CD4-positive, alpha-beta T cell (primary cell): ENCODE data around the gene ANKLE1. TPM values are rescaled to one million over a fixed set of nuclear protein-coding genes. Genes with fewer than 3 reads are reported as not detected.
A peak's percentile ranks its signal among the peaks of the same experiment; 100 is the strongest.
"Not testable (repeated sequence)": the region's sequence is repeated elsewhere in the genome, so short reads cannot be mapped to it uniquely, and the experiment has no call there.

ENCODE experiments used
- ATAC-seq: fragments of 200-7000 bp; cut with Tn5 transposase; one replicate; pipeline ENCODE4 v1.10.0; 2022; ENCODE audit warnings: mild to moderate bottlenecking; ENCODE audit not compliant: poor library complexity
- CTCF ChIA-PET: fragments of 350-600 bp; sonication (Branson Sonifier 250); formaldehyde crosslinking; loops from one replicate; lab custom pipeline; 2021; ENCODE audit warnings: antibody characterized with exemption, inconsistent platforms; lab: Charles Lee
- POLR2A ChIA-PET: fragments of 350-600 bp; sonication (Branson Sonifier 250); formaldehyde crosslinking; loops from one replicate; lab custom pipeline; 2021; ENCODE audit warnings: antibody characterized with exemption, inconsistent platforms; lab: Charles Lee
- DNase-seq, 14 experiments: peaks; one replicate each; pipeline ENCODE4 v3.0.0-alpha.2; 2013 to 2020; ENCODE audit warnings: mixed read lengths in 2 of 14
- H3K27ac ChIP-seq, 2 donors: one replicate each; pipeline versions ENCODE4 v1.5.1 to v1.7.0; 2013; ENCODE audit warnings: low read length in 2 of 2, low read depth in 1 of 2, mild to moderate bottlenecking in 1 of 2
- H3K27me3 ChIP-seq, 2 experiments: 1 replicate in 1 of 2; 2 replicates in 1 of 2; pipeline versions ENCODE4 v1.6.1 to v1.7.0; 2013; ENCODE audit warnings: low read length in 2 of 2, control low read depth in 1 of 2, mild to moderate bottlenecking in 1 of 2, moderate library complexity in 1 of 2; ENCODE audit not compliant: insufficient read depth in 2 of 2, control insufficient read depth in 1 of 2
- H3K36me3 ChIP-seq: one replicate; pipeline ENCODE4 v1.6.1; 2013; ENCODE audit warnings: low read length, control low read depth; ENCODE audit not compliant: insufficient read depth
- H3K4me1 ChIP-seq: one replicate; pipeline ENCODE4 v1.6.1; 2013; ENCODE audit warnings: low read length, control low read depth; ENCODE audit not compliant: insufficient read depth
- H3K4me3 ChIP-seq: one replicate; pipeline ENCODE4 v1.5.1; 2013; ENCODE audit warnings: mild to moderate bottlenecking, low read length, moderate library complexity
- H3K9me3 ChIP-seq, 2 experiments: 1 replicate in 1 of 2; 2 replicates in 1 of 2; pipeline versions ENCODE4 v1.6.1 to v1.7.0; 2013; ENCODE audit warnings: low read length in 2 of 2, mild to moderate bottlenecking in 2 of 2, control low read depth in 1 of 2, moderate library complexity in 1 of 2; ENCODE audit not compliant: control insufficient read depth in 1 of 2, insufficient read depth in 1 of 2
- H3K27ac Mint-ChIP-seq: one replicate; pipeline ENCODE4 v1.8.0; 2020; ENCODE audit warnings: mixed read lengths
- H3K27me3 Mint-ChIP-seq: one replicate; pipeline ENCODE4 v1.8.0; 2021; ENCODE audit warnings: mixed read lengths
- H3K36me3 Mint-ChIP-seq: one replicate; pipeline ENCODE4 v1.8.0; 2021; ENCODE audit warnings: low read depth, mixed read lengths
- H3K4me1 Mint-ChIP-seq: one replicate; pipeline ENCODE4 v1.8.0; 2021; ENCODE audit warnings: low read depth, mixed read lengths
- H3K4me3 Mint-ChIP-seq: one replicate; pipeline ENCODE4 v1.8.0; 2020; ENCODE audit warnings: mild to moderate bottlenecking, mixed read lengths
- H3K9me3 Mint-ChIP-seq: one replicate; pipeline ENCODE4 v1.8.0; 2020; ENCODE audit warnings: mixed read lengths
- intact Hi-C, 2 experiments: fragments of 100-400 bp; cut with DNase I in 1 of 2; cut with micrococcal nuclease in 1 of 2; formaldehyde crosslinking; loops; one replicate each; pipeline versions ENCODE4 v1.15.1 to v1.9.0; 2023 to 2025; cut with DNase I, micrococcal nuclease
- total RNA-seq, 174 experiments: library from RNA in 2 of 174; stranded (reverse) in 2 of 174; gene quantifications; one replicate each; pipeline ENCODE4 v1.2.3 and lab custom pipeline; 2021 to 2026
- TF ChIP-seq, protein P1 (sequence below): fragments of 200-600 bp; IDR thresholded peaks from one replicate; pipeline ENCODE4 v1.8.0; 2022; ENCODE audit warnings: antibody characterized with exemption, mild to moderate bottlenecking

Gene ANKLE1
- total RNA-seq, 2 experiments from 2014 or later: 0.85 to 1.9 TPM

DNA sequence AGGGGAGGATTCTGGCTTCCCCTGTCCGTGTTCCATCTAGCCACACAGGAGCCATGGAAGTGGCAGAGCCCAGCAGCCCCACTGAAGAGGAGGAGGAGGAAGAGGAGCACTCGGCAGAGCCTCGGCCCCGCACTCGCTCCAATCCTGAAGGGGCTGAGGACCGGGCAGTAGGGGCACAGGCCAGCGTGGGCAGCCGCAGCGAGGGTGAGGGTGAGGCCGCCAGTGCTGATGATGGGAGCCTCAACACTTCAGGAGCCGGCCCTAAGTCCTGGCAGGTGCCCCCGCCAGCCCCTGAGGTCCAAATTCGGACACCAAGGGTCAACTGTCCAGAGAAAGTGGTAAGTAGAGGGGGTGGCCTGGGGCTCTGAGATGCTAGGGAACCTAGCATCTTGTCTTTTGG lies 12.9 kb upstream of the ANKLE1 start:
- Histone ChIP-seq H3K4me3 (no peak overlapping the region), H3K27ac (no peak overlapping the region), H3K9me3 (no peaks in the 10 kb centered on the region), H3K27me3 (no peaks in the 10 kb centered on the region), H3K4me1 (peaks cover 39% of the 10 kb centered on the region), H3K36me3 (peaks cover 24% of the 10 kb centered on the region)
- Mint-ChIP-seq H3K4me1 (peaks cover 15% of the 10 kb centered on the region), H3K27ac (no peak overlapping the region), H3K27me3 (no peaks in the 10 kb centered on the region), H3K36me3 (peaks cover 37% of the 10 kb centered on the region), H3K4me3 (peak overlapping the region; percentile 30), H3K9me3 (no peaks in the 10 kb centered on the region)
- ChIA-PET CTCF (no interaction called here), POLR2A (no interaction called here)
- DNase-seq: no peak
- TF ChIP-seq, protein P1, sequence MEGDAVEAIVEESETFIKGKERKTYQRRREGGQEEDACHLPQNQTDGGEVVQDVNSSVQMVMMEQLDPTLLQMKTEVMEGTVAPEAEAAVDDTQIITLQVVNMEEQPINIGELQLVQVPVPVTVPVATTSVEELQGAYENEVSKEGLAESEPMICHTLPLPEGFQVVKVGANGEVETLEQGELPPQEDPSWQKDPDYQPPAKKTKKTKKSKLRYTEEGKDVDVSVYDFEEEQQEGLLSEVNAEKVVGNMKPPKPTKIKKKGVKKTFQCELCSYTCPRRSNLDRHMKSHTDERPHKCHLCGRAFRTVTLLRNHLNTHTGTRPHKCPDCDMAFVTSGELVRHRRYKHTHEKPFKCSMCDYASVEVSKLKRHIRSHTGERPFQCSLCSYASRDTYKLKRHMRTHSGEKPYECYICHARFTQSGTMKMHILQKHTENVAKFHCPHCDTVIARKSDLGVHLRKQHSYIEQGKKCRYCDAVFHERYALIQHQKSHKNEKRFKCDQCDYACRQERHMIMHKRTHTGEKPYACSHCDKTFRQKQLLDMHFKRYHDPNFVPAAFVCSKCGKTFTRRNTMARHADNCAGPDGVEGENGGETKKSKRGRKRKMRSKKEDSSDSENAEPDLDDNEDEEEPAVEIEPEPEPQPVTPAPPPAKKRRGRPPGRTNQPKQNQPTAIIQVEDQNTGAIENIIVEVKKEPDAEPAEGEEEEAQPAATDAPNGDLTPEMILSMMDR: no peak
- intact Hi-C loops: loop anchor here (5.0 to 10.0 kb wide), 3 partner anchors 41 to 199 kb away; partner anchors contain the start of gene OCEL1 (in 1 of the 2)
- no peak for ATAC-seq

DNA sequence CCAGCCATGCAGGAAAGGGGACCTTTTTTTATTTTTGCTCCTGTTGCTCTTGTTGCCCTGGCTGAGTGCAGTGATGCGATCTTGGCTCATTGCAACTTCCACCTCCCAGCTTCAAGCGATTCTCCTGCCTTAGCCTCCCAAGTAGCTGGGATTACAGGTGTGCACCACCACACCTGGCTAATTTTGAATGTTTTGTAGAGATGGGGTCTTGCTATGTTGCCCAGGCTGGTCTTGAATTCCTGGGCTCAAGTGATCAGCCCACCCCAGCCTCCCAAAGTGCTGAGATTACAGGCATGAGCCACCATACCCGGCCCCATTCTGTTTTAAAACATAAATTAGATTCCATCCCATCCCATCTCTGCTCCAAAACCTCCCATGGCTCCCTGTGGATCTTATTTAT lies 6.8 kb upstream of the ANKLE1 start:
- H3K9me3 ChIP-seq, H3K27me3 ChIP-seq, H3K4me1 Mint-ChIP-seq, H3K27ac ChIP-seq, H3K4me3 ChIP-seq, intact Hi-C loops, H3K4me1 ChIP-seq, DNase-seq, H3K27me3 Mint-ChIP-seq, H3K9me3 Mint-ChIP-seq, ATAC-seq, H3K27ac Mint-ChIP-seq, CTCF ChIA-PET, H3K4me3 Mint-ChIP-seq: not testable (repeated sequence)
- H3K36me3 ChIP-seq: peaks cover 64% of the 10 kb centered on the region
- H3K36me3 Mint-ChIP-seq: peaks cover 54% of the 10 kb centered on the region
- POLR2A ChIA-PET: interaction anchor here (0.6 kb wide), 1 partner anchor 8 kb away, joined by 3 read pairs; no protein-coding TSS in a partner anchor

DNA sequence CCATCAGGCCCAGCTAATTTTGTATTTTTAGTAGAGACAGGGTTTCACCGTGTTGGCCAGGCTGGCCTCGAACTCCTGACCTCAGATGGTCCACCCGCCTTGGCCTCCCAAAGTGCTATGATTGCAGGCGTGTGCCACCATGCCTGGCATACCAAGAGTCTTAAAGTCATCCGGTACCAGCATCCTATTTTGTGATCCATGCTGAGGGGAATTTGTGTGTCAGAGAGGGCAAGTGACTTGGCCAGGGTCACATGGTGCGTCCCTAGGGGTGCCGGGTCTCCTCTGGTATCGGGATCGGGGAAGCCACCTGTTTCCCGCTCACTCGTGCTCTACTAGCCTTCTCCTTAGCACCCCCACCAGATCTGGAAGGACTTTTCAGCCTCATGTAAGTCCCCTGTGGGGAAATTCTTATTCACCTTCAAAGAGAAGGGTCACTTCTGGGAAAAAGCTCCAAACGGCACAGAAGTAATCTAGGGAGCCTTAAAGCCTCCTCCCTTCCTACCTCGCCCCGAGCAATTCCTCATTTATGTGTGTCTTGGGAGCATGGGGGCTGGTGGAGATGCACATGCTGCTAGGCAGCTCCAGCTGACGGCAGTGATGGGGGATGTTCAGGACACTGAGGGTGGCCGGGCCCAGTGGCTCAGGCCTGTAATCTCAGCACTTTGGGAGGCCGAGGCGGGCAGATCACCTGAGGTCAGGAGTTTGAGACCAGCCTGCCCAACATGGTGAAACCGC lies 6.1 kb upstream of the ANKLE1 start:
- no peak overlapping the region for H3K27ac Mint-ChIP-seq
- intact Hi-C loops: no loop called here
- DNase-seq: no peak
- H3K27ac ChIP-seq: no peak overlapping the region
- POLR2A ChIA-PET: no interaction called here
- H3K4me3 Mint-ChIP-seq: no peak overlapping the region
- no peaks in the 10 kb centered on the region for H3K27me3 ChIP-seq
- CTCF ChIA-PET: no interaction called here
- no peak overlapping the region for H3K4me3 ChIP-seq
- H3K36me3 ChIP-seq: peaks cover 59% of the 10 kb centered on the region
- H3K4me1 ChIP-seq: no peaks in the 10 kb centered on the region
- H3K9me3 ChIP-seq: no peaks in the 10 kb centered on the region
- H3K4me1 Mint-ChIP-seq: no peaks in the 10 kb centered on the region
- peaks cover 48% of the 10 kb centered on the region for H3K36me3 Mint-ChIP-seq
- no peaks in the 10 kb centered on the region for H3K9me3 Mint-ChIP-seq
- H3K27me3 Mint-ChIP-seq: no peaks in the 10 kb centered on the region
- no peak for ATAC-seq
- TF ChIP-seq, protein P1: no peak
